GM13977 (cell line): ENCODE measurements around the gene HHAT.
A peak's percentile ranks its signal among the peaks of the same experiment; 100 is the strongest.

Source experiments
- DNase-seq: peaks from one replicate; pipeline ENCODE4 v3.0.0; 2012; ENCODE audit warnings: low spot score
- in situ Hi-C: fragments of 300-500 bp; cut with MboI; formaldehyde crosslinking; loops from one replicate; pipeline ENCODE4 v1.12.0; 2022; ENCODE audit warnings: low sequenced_read_pairs, low pct_unique_long_range_greater_than_20kb, mixed read lengths, inconsistent platforms; ENCODE audit not compliant: unreplicated experiment
- TF ChIP-seq, protein P1 (sequence below): IDR thresholded peaks from 2 replicates; pipeline ENCODE4 v1.5.1; 2012; ENCODE audit warnings: mild to moderate bottlenecking, control low read depth; ENCODE audit not compliant: insufficient read depth; ENCODE audit errors: extremely low read depth, missing control alignments

Gene HHAT

DNA sequence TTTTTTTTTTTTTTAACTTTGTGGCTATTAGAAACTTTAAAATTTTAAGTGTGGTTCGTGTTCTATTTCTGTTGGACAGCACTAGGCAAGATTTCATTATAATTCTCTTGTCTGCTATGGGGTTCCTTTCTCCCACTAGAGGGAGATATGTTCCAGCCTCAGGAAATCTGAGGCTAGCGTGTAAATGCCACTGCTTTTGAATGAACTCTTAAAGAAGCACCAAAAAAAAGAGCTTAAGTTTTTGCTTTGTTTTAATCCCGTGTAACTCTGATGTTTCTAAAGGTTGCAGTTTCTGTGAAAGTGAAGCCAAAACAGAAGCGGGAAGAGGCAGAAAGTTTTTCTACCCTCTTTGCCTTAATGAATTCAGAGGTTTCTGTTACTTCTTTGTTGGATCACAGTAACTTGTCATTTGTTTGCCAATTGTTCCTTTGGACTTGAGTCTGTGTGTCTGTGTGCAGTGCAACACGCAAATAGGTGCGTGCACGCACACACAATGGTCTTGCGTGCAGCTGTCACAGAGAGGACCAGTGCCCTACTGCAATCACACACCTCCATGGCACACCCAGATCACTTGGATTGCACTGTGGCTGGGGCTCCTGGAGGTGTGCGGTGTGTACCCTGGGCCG lies 32.3 kb downstream of the HHAT start:
- TF ChIP-seq, protein P1, sequence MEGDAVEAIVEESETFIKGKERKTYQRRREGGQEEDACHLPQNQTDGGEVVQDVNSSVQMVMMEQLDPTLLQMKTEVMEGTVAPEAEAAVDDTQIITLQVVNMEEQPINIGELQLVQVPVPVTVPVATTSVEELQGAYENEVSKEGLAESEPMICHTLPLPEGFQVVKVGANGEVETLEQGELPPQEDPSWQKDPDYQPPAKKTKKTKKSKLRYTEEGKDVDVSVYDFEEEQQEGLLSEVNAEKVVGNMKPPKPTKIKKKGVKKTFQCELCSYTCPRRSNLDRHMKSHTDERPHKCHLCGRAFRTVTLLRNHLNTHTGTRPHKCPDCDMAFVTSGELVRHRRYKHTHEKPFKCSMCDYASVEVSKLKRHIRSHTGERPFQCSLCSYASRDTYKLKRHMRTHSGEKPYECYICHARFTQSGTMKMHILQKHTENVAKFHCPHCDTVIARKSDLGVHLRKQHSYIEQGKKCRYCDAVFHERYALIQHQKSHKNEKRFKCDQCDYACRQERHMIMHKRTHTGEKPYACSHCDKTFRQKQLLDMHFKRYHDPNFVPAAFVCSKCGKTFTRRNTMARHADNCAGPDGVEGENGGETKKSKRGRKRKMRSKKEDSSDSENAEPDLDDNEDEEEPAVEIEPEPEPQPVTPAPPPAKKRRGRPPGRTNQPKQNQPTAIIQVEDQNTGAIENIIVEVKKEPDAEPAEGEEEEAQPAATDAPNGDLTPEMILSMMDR: peak; percentile 55
- DNase-seq: peak; percentile 46
- in situ Hi-C loops: no loop called here

DNA sequence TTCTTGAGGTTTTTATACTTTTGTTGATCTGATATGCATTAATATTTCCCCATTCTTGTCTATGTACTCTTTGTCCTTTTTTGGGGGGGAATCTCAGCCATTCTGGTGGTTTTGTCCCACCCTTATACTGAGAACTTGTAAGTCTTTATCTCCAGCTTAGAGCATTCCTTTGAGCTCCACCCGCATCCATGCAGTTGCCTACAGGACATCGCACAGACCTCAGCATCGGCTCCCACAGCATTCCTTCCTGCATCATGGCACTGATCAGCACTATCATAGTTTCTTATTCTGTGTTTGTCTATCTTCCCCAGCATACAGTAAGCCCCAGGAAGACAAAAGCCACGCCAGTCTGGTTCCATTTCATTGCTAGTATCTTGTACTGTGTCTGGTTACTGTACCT lies 33.0 kb downstream of the HHAT start:
- in situ Hi-C loops: no loop called here
- TF ChIP-seq, protein P1: no peak
- DNase-seq: no peak

DNA sequence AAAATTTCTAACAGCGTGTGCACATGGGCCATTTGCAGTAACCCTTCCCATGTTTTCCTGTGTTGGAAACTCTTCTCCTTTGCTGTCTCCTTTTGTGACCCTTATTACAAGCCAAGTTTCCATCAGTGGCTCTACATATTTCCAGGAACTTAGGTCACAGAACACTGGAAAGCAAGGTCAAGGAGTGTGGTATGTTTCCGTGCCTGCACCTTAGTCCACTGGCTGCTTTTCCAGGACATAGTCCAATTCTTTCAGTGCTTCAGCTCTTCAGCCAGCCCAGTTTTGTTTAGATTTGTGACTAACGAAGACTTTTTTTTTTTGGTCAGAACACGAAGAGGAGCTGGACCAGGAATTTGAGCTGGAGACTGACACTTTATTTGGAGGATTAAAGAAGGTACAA lies 33.8 kb downstream of the HHAT start:
- TF ChIP-seq, protein P1: no peak
- in situ Hi-C loops: no loop called here
- no peak for DNase-seq

DNA sequence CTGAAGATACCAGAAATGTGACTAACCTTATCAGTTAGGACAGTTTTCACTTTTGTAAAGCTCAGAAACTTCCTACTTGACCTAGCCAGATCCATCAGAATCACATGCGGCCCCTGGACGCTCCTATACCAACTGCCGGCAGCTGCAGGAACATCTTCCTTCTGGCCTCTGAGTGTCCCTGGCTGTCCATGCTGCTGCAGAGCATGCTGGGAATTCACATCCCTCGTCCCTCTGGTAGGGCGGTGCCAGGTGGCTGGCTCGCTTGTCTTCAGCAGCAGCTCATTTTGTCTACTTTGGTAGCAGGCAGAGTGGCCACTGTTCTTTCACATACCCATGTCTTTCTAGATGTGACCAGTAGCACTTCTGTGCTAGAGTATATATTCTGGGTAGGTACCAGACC lies 34.4 kb downstream of the HHAT start:
- DNase-seq: no peak
- TF ChIP-seq, protein P1: no peak
- in situ Hi-C loops: no loop called here

DNA sequence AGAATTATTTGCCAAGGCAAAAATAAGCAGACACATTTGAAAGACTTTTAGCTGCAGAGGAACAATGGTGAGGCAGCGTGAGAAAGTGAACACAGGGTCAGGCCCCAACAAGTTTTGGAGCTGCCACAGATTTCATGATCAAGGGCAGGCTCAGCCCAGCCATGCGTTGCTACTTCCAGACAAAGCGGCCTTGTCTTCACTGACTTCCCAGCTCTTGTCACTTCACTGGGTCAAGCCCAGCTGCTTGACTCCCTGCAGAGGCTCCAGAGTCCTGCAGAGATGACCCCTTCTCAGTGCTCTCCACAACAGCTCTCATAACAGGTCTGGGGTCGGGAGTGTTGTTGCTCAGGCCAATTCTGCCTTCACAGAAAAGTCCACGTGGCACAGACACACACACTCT lies 35.8 kb downstream of the HHAT start:
- in situ Hi-C loops: no loop called here
- no peak for DNase-seq
- TF ChIP-seq, protein P1: no peak

DNA sequence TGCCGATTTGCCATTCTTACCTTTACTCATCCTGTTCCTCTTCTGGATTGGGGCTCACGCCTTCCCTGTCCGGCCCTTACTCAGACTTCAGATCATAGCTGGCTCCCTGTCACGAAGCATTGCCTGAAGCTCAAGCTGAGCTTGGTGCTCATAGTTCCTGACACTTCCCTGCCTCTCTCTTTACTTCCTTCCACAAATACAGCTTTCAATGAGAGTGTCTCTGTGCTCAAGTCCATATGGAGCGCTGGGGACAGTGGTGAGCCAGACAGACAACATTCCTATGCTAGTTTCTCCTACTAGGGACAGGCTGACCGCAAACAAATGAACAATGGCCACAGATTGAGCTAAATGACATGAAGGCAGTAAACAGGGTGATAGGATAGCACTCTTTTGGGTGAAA lies 38.1 kb downstream of the HHAT start:
- in situ Hi-C loops: no loop called here
- TF ChIP-seq, protein P1: no peak
- no peak for DNase-seq
